IMR-90 (cell line): ENCODE measurements around the gene USP7. TPM values are rescaled to one million over a fixed set of nuclear protein-coding genes. Genes with fewer than 3 reads are reported as not detected.

ENCODE experiments used
- ATAC-seq: fragments of 200-7000 bp; cut with Tn5 transposase; 2 replicates; pipeline ENCODE4 v1.9.1; 2020; ENCODE audit warnings: low read depth, mild to moderate bottlenecking, moderate library complexity
- BruUV-seq: library from RNA; stranded (reverse); fragments of 400-500 nt; replicated peaks from 2 replicates; lab custom pipeline; 2021; lab: Mats Ljungman, UMichigan
- CTCF ChIA-PET: fragments of 300-600 bp; formaldehyde crosslinking; extraction: SDS; loops from one replicate; lab custom pipeline; 2021; ENCODE audit warnings: antibody characterized with exemption; lab: Yijun Ruan, JAX
- POLR2A ChIA-PET: fragments of 300-600 bp; sonication (Branson Sonifier 250); formaldehyde crosslinking; loops from one replicate; lab custom pipeline; 2022; ENCODE audit warnings: antibody characterized with exemption; ENCODE audit not compliant: unreplicated experiment; lab: Charles Lee
- DNase-seq: peaks from one replicate; pipeline ENCODE4 v3.0.0; 2013
- H2AFZ ChIP-seq: replicated peaks from 2 replicates; pipeline ENCODE3; 2013; ENCODE audit warnings: low read length, mild to moderate bottlenecking; ENCODE audit not compliant: poor library complexity
- H2AK5ac ChIP-seq: 2 replicates; pipeline ENCODE4 v1.6.1; 2013; ENCODE audit warnings: low read depth, low read length, inconsistent platforms
- H2AK9ac ChIP-seq: replicated peaks from 2 replicates; pipeline ENCODE3; 2013; ENCODE audit warnings: mild to moderate bottlenecking, low read depth, low read length, moderate library complexity; ENCODE audit not compliant: poor library complexity
- H2BK120ac ChIP-seq: 2 replicates; pipeline ENCODE4 v1.6.1; 2013; ENCODE audit warnings: low read depth, low read length, inconsistent platforms
- H2BK15ac ChIP-seq: 3 replicates; pipeline ENCODE4 v1.6.1; 2013; ENCODE audit warnings: low read depth, low read length, inconsistent platforms
- H2BK20ac ChIP-seq: 2 replicates; pipeline ENCODE4 v1.6.1; 2013; ENCODE audit warnings: low read depth, mild to moderate bottlenecking, inconsistent platforms, low read length, moderate library complexity
- H2BK5ac ChIP-seq: 2 replicates; pipeline ENCODE4 v1.6.1; 2013; ENCODE audit warnings: mild to moderate bottlenecking, low read depth, low read length, inconsistent platforms; ENCODE audit not compliant: poor library complexity, severe bottlenecking
- H3K14ac ChIP-seq: replicated peaks from 2 replicates; pipeline ENCODE4 v1.6.1; 2013; ENCODE audit warnings: low read depth, low read length, inconsistent platforms
- H3K18ac ChIP-seq: 2 replicates; pipeline ENCODE4 v1.6.1; 2013; ENCODE audit warnings: low read depth, low read length, control low read depth
- H3K23ac ChIP-seq: 2 replicates; pipeline ENCODE4 v1.6.1; 2013; ENCODE audit warnings: low read depth, low read length, inconsistent platforms
- H3K27ac ChIP-seq: 2 replicates; pipeline ENCODE4 v1.5.1; 2013; ENCODE audit warnings: mild to moderate bottlenecking, control low read depth, low read length; ENCODE audit not compliant: insufficient read depth
- H3K27me3 ChIP-seq: 2 replicates; pipeline ENCODE4 v1.6.1; 2013; ENCODE audit warnings: low read length; ENCODE audit not compliant: control insufficient read depth, insufficient read depth
- H3K36me3 ChIP-seq: 2 replicates; pipeline ENCODE4 v1.6.1; 2013; ENCODE audit warnings: low read length, mixed read lengths; ENCODE audit not compliant: control insufficient read depth, insufficient read depth
- H3K4ac ChIP-seq: 2 replicates; pipeline ENCODE4 v1.6.1; 2013; ENCODE audit warnings: low read depth, low read length, inconsistent platforms
- H3K4me1 ChIP-seq: 2 replicates; pipeline ENCODE4 v1.6.1; 2013; ENCODE audit warnings: low read length, mixed read lengths; ENCODE audit not compliant: control insufficient read depth, insufficient read depth
- H3K4me2 ChIP-seq: 2 replicates; pipeline ENCODE4 v1.6.1; 2013; ENCODE audit warnings: low read depth, mild to moderate bottlenecking, control low read depth, low read length, moderate library complexity
- H3K4me3 ChIP-seq: 2 replicates; pipeline ENCODE4 v1.5.1; 2013; ENCODE audit warnings: low read depth, mild to moderate bottlenecking, control low read depth, low read length, moderate library complexity; ENCODE audit not compliant: insufficient read depth
- H3K56ac ChIP-seq: 2 replicates; pipeline ENCODE4 v1.6.1; 2013; ENCODE audit warnings: low read length, inconsistent platforms; ENCODE audit not compliant: insufficient read depth; ENCODE audit errors: extremely low read depth
- H3K79me1 ChIP-seq, 2 experiments: 2 replicates each; pipeline ENCODE4 v1.6.1; 2013; ENCODE audit warnings: low read length in 2 of 2, inconsistent platforms in 1 of 2, low read depth in 1 of 2
- H3K9ac ChIP-seq: 2 replicates; pipeline ENCODE4 v1.6.1; 2013; ENCODE audit warnings: low read depth, low read length, control low read depth
- H3K9me1 ChIP-seq: 2 replicates; pipeline ENCODE4 v1.6.1; 2013; ENCODE audit warnings: low read length, inconsistent platforms; ENCODE audit not compliant: insufficient read depth
- H3K9me3 ChIP-seq: 2 replicates; pipeline ENCODE4 v1.6.1; 2013; ENCODE audit warnings: low read length; ENCODE audit not compliant: control insufficient read depth, insufficient read depth
- H4K20me1 ChIP-seq: 2 replicates; pipeline ENCODE4 v1.6.1; 2013; ENCODE audit warnings: low read length, inconsistent platforms; ENCODE audit not compliant: insufficient read depth
- H4K5ac ChIP-seq: 2 replicates; pipeline ENCODE4 v1.6.1; 2013; ENCODE audit warnings: mild to moderate bottlenecking, low read depth, low read length, control low read depth
- H4K8ac ChIP-seq, 2 experiments: 2 replicates each; pipeline ENCODE4 v1.6.1; 2013; ENCODE audit warnings: low read depth in 2 of 2, low read length in 2 of 2, control low read depth in 1 of 2, inconsistent platforms in 1 of 2
- H4K91ac ChIP-seq: 2 replicates; pipeline ENCODE4 v1.6.1; 2013; ENCODE audit warnings: low read depth, low read length, inconsistent platforms; ENCODE audit not compliant: insufficient read depth
- BHLHE40 ChIP-seq: fragments of 150-350 bp; IDR thresholded peaks from 2 replicates; pipeline ENCODE4 v1.6.1; 2016; ENCODE audit warnings: mild to moderate bottlenecking, low read depth, low read length
- CEBPB ChIP-seq: IDR thresholded peaks from 2 replicates; pipeline ENCODE4 v1.6.1; 2012; ENCODE audit warnings: low read depth, low read length, improper control_type of control experiment
- CTCF ChIP-seq: conservative IDR thresholded peaks from 2 replicates; pipeline ENCODE4 v1.5.1; 2012; ENCODE audit warnings: mild to moderate bottlenecking, low read depth, low read length, improper control_type of control experiment
- ELK1 ChIP-seq: fragments of 150-350 bp; IDR thresholded peaks from 2 replicates; pipeline ENCODE4 v1.6.1; 2016; ENCODE audit warnings: low read depth, mild to moderate bottlenecking, low read length, moderate library complexity, borderline replicate concordance
- FOS ChIP-seq: fragments of 150-350 bp; IDR thresholded peaks from 2 replicates; pipeline ENCODE4 v1.6.1; 2016; ENCODE audit warnings: low read depth, low read length
- MAFK ChIP-seq: IDR thresholded peaks from 2 replicates; pipeline ENCODE4 v1.6.1; 2012; ENCODE audit warnings: low read depth, low read length, improper control_type of control experiment
- MAZ ChIP-seq: IDR thresholded peaks from 2 replicates; pipeline ENCODE4 v1.6.1; 2012; ENCODE audit warnings: low read depth, mild to moderate bottlenecking, low read length, improper control_type of control experiment, moderate library complexity, borderline replicate concordance
- MXI1 ChIP-seq: IDR thresholded peaks from 2 replicates; pipeline ENCODE4 v1.6.1; 2012; ENCODE audit warnings: low read depth, mild to moderate bottlenecking, low read length, moderate library complexity, borderline replicate concordance
- NFE2L2 ChIP-seq: fragments of 150-350 bp; IDR thresholded peaks from 2 replicates; pipeline ENCODE4 v1.6.1; 2016; ENCODE audit warnings: low read depth, mild to moderate bottlenecking, low read length
- POLR2A ChIP-seq: IDR thresholded peaks from 2 replicates; pipeline ENCODE4 v1.6.1; 2012; ENCODE audit warnings: mild to moderate bottlenecking, low read depth, low read length
- RAD21 ChIP-seq: IDR thresholded peaks from 2 replicates; pipeline ENCODE4 v1.6.1; 2012; ENCODE audit warnings: low read length, improper control_type of control experiment
- RCOR1 ChIP-seq: IDR thresholded peaks from 2 replicates; pipeline ENCODE4 v1.6.1; 2012; ENCODE audit warnings: mild to moderate bottlenecking, low read length, improper control_type of control experiment; ENCODE audit not compliant: insufficient replicate concordance
- RFX5 ChIP-seq: IDR thresholded peaks from 2 replicates; pipeline ENCODE4 v1.8.0; 2012; ENCODE audit warnings: low read depth, mild to moderate bottlenecking, low read length, moderate library complexity
- SMC3 ChIP-seq: fragments of 150-350 bp; IDR thresholded peaks from 2 replicates; pipeline ENCODE4 v1.6.1; 2016; ENCODE audit warnings: low read depth, mild to moderate bottlenecking, antibody characterized with exemption, low read length, moderate library complexity
- USF2 ChIP-seq: fragments of 150-350 bp; IDR thresholded peaks from 2 replicates; pipeline ENCODE4 v1.6.1; 2017; ENCODE audit warnings: mild to moderate bottlenecking, antibody characterized with exemption, low read length, low read depth
- WGBS, 2 experiments: methylation state at CpG; one replicate each; pipeline versions ENCODE4 v1.1.5 to v1.1.7; 2013; ENCODE audit warnings: missing lambda C conversion rate in 2 of 2; ENCODE audit not compliant: insufficient read length in 1 of 2; ENCODE audit errors: extremely low coverage in 2 of 2; 5-methylcytosine and 5-hydroxymethylcytosine counted together
- dilution Hi-C: fragments of 300-500 bp; cut with HindIII; formaldehyde crosslinking; loops from one replicate; pipeline ENCODE4 v1.14.3; 2018; ENCODE audit warnings: low sequenced_read_pairs; ENCODE audit not compliant: unreplicated experiment
- in situ Hi-C: fragments of 300-500 bp; cut with MboI; formaldehyde crosslinking; loops from 3 replicates; pipeline ENCODE4 v1.14.3; 2019; ENCODE audit warnings: low sequenced_read_pairs, inconsistent platforms, mixed read lengths
- intact Hi-C: fragments of 100-400 bp; cut with micrococcal nuclease; formaldehyde crosslinking; loops from 2 replicates; pipeline ENCODE4 v1.10.0; 2022
- polyA plus RNA-seq, 3 experiments: library from polyadenylated mRNA; depleted of rRNA; stranded (reverse); fragments of >200 nt; gene quantifications; 2 replicates each; pipeline ENCODE4 v1.2.3, GENCODE V29; 2012; ENCODE audit warnings: low replicate concordance in 1 of 3
- total RNA-seq: library from RNA; depleted of rRNA; stranded (reverse); fragments of >200 nt; gene quantifications from 2 replicates; pipeline ENCODE4 v1.2.3, GENCODE V29; 2012

The USP7 gene
- total and polyA plus RNA-seq, 2 of the 4 experiments (the other 2 are of a cell fraction): 17.8 to 28.3 TPM

GRCh38 chr16:8945626-8946296, 17.9 kb downstream of the USP7 start:
- H2BK20ac ChIP-seq: no peak overlapping the region
- no peak overlapping the region for H3K4me3 ChIP-seq
- dilution Hi-C loops (no loop called here), in situ Hi-C loops (no loop called here), intact Hi-C loops (loop anchor here (5.0 to 10.0 kb wide), 2 partner anchors 33 to 61 kb away; partner anchors contain the start of gene LITAFD)
- peaks cover 100% of the 10 kb centered on the region for H4K20me1 ChIP-seq
- no peak overlapping the region for H3K27ac ChIP-seq
- no peaks in the 10 kb centered on the region for H3K36me3 ChIP-seq
- ChIA-PET POLR2A (no interaction called here), CTCF (interaction anchor here (1.3 kb wide), 1 partner anchor 10 kb away, joined by 4 read pairs; no protein-coding TSS in a partner anchor)
- no peak overlapping the region for H3K18ac ChIP-seq
- no peak overlapping the region for H2BK15ac ChIP-seq
- H4K5ac ChIP-seq: no peak overlapping the region
- H3K4me1 ChIP-seq: peaks cover 8% of the 10 kb centered on the region
- no peak overlapping the region for H2BK5ac ChIP-seq
- DNase-seq (no peak), ATAC-seq (no peak)
- no peak overlapping the region for H3K9ac ChIP-seq
- no peak overlapping the region for H2BK120ac ChIP-seq
- no peak overlapping the region for H2AK9ac ChIP-seq
- H3K9me3 ChIP-seq: no peaks in the 10 kb centered on the region
- TF ChIP-seq CEBPB (no peak), MXI1 (no peak), CTCF (no peak), MAFK (no peak), USF2 (no peak), BHLHE40 (no peak), RCOR1 (no peak), POLR2A (no peak), NFE2L2 (no peak), MAZ (no peak), RAD21 (no peak), ELK1 (no peak), RFX5 (no peak), SMC3 (no peak), FOS (no peak)
- H2AFZ ChIP-seq: no peak overlapping the region
- no peak overlapping the region for H4K91ac ChIP-seq
- no peak overlapping the region for H2AK5ac ChIP-seq
- no peak overlapping the region for H4K8ac ChIP-seq
- peaks cover 4 to 81% of the 10 kb centered on the region in 2 experiments for H3K79me1 ChIP-seq
- no peak overlapping the region for H3K4me2 ChIP-seq
- no peak overlapping the region for H3K23ac ChIP-seq
- no peak overlapping the region for H3K4ac ChIP-seq
- no peak overlapping the region for H3K14ac ChIP-seq
- H3K56ac ChIP-seq: no peak overlapping the region
- BruUV-seq: no TSS peak
- H3K9me1 ChIP-seq: peaks cover 30% of the 10 kb centered on the region
- H3K27me3 ChIP-seq: no peaks in the 10 kb centered on the region
- WGBS, 2 experiments: no CpG with 5 or more reads among the region's 3 CpGs
